GM18907 (cell line): ENCODE results near the gene NFASC.

ENCODE experiments used
- ATAC-seq: cut with Tn5 transposase; IDR thresholded peaks from one replicate; pipeline ENCODE4 v1.9.1; 2021; ENCODE audit warnings: mild to moderate bottlenecking, moderate library complexity; ENCODE audit not compliant: unreplicated experiment

The NFASC gene

DNA sequence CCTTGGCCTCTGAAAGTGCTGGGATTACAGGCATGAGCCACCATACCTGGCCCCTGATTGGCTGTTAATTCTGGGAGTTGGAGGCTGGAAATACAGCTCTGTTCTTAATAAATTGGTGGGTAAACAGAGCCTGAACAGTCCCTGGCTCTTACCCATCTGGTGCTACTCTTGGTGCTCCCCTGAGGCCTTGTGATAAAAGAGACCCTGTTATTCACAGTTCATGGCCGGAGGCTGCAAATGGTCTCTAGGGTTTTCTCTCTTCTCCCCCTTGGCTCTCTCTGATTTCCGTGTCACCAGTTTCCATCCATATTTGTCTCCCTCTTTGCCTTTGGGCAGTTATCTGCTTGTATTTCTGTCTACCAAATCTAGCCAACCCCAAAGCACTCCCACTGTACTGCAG is 17.2 kb downstream of the NFASC start:
- ATAC-seq: no peak

DNA sequence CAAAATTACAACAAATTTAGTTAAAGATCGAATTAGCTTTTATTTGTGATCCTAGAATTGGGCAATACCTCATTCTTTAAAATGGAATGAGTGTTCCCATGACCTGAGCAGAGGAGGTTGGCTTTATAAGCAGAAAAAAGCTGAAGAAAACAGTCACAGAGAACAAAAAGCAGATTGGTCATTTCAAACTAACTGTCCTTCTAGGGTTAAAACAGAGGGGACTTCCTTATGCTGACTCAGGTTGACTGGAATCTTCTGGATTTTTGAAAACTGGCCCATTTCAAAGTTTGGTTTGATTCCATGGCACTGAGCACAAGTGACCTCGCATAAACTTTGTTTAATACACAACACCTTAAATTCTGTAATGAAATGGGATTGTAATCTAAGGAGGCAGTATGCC is 17.6 kb downstream of the NFASC start:
- ATAC-seq: no peak

DNA sequence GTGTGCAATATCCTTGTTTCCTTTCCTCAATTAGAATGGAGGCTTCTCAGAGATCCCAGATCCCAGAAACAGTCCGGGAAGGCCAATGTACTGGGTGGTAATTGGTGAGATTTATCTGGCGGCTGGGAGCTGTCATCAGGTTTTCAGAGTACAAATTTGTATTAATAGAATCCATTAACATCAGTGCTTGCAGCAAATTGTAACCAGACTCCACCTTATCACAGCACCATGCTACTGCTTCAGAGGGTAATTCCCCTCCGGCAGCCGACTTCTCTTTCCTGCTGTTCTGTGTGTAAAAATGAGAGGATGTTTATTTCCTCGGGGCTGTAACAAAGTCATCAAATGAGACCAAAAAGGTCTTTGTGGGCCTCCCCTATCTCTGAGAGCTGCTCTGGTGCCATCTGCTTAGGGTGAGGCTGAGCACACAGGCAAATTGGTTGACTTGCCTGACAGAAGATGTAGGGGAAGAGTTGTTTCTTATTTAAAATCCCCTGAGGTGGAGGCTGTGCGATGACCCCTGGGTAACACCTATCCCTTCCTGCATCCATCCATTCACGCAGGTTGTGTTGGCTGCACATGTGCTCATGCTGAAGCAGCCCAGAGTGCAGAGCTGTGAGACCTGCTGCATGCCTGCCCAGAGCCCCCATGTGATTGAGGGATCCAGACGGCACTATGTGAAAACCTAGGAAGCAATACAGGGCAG is 19.2 kb downstream of the NFASC start:
- ATAC-seq: no peak

DNA sequence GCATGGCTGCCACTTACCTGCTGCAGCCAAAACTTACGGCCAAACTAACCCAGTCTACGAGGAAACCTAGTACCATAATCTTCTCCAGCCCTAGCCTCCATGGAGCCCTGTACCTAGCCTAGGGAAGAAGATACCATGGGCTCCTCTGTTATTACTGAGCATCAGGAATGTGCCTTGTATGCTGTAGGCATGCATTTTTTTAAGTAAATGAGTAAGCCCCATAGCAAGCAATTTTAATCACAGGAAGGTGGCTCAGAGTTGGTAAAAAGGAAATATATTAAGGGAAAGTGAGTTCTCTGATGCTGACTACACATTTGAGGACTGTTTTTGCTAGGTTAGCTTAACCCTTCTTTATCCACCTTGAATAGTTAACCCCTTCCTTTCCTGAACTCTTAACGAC is 21.2 kb downstream of the NFASC start:
- no peak for ATAC-seq

DNA sequence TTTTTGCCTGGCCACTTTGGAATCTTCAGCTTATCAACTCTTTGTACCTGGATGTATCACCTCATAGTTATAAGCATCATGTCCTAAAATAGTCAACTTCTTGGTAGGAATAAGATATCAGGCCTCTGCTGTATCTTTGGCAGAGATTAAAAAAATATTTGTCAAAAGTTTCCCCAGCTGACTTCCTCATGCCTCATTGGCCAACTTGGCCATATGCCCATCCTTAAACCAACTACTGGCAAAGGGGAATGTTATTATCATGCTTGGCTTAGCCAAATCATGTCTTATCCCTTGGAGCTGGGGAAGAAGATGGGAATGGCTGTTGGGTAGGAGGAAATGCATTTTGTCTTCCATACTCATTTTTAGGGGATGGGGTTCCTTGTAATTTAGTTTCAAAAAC is 23.4 kb downstream of the NFASC start:
- no peak for ATAC-seq

DNA sequence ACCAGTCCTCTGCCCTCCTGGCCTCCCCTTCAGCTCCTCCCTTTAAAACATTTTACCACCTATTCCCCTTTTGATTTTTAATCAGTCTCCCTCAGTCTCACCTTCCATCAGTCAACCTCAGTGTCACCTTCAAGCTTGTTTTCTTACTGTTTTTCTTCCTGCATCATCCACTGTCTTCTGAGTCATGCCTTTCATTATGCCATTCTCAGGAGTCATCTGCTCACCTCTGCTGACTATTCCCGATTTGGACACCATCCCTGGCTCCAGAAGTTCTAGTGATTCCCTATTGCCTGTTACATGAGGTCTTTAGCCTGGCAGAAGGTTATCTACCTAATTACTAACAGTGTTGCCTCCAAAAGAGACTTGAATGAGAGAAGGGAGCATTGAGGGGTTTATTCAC is 23.9 kb downstream of the NFASC start:
- ATAC-seq: no peak

DNA sequence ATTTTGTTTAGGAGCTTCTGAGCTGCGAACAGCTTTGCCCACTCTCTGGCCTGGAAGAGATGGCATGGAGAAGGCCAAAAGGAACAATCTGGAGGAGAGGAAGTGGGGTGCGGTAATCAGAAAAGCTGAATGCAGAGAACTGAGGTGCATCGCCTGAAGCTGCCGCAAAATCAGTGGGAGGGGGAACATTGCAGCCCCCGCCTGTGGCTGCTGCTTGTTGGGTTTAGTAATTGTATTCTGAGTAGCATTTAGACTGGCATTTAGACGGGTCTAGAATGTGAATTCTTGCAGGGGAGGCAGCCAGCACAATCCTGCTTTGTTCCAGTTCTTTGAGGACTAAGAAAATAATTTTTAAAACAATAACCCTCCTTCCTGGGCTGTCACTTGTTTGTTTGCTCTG is 25.4 kb downstream of the NFASC start:
- no peak for ATAC-seq

DNA sequence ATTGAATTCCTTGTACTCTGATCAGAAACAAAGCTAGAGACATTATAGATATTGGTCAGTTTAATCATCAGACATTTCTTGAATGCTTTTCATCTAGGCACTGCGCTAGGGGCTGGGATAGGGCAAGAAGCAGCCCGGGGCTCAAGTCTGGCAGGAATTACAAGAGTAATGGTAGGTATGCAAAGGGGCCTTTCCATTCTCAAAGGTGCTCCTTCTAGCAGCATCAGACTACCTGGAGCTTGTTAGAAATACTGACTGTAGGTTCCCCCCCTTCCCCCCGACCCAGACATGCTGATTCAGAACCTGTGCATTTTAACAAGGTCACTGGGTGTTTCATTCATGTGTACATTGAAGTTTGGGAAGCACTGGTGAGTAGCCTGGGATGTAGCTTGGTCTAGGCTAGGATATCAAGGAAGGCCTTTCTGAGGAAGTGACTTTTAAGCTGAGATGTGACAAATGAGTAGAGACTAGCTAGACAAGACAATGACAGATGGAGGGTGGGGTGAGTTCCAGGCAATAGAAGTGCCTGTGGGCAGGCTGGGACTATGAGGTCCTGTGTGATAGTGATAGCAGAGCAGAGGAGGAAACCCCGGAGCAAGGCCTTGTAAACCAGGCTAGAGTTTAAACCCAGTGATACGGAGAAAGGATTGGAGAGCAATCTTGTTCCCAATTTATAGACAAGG is 26.3 kb downstream of the NFASC start:
- ATAC-seq: no peak

DNA sequence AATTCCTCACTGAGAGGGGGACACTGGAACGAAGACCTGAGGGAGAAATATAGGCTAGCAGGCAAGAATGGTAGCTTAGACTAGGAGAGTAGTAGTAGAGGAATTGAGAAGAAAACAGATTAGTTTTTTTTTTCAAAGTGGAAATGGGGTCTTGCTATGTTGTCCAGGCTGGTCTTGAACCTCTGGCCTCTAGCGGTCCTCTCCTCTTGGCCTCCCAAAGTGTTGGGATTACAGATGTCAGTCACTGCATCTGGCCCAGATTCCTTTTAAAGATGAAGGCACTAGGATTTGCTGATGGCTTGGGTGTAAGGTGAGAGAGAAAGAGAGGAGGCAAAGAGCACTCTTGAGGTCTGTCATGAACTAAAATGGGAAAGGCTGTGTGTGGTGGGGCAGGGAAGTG is 30.1 kb downstream of the NFASC start:
- ATAC-seq: no peak

DNA sequence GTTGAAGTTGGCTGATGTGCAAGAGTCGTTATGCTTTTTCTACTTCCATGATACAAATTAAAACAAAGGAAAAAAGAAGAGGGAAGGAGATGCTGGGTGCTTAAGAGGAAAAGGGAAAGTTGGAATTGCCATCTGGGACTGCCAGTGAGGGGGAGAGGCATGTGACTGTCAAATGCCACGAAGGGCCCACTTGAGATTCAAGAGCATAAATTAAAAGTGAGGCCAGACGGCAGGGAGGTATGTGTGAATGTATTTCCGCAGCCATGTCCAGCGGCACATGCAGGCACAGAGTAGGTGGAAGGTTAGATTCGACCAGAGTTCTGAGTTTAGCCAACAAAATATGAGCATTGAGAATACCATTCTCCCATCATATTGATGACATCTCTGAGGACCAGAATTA is 32.0 kb downstream of the NFASC start:
- no peak for ATAC-seq

DNA sequence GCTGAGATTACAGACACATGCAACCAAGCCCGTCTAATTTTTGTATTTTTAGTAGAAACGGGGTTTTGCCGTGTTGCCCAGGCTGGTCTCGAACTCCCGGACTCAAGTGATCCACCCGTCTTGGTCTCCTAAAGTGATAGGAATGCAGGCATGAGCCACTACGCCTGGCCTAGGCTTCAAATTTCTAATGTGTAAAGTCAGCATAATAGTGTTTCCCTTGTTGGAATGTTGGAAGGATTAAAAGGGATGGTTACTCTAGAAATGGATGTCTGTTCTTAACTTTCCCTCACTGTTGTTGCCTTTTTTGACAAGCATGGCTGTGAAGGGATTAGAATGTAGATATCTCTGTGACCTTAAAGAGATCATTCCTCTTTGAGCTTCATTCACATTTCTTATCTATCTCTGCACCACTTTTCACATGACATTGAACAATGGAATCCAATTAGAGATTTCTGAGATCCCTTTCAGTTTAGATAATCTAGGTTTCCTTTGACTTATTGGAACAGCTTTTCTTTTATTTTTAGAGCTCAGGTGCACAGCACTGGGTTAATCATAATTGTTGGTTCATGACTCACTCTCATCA is 33.7 kb downstream of the NFASC start:
- no peak for ATAC-seq

DNA sequence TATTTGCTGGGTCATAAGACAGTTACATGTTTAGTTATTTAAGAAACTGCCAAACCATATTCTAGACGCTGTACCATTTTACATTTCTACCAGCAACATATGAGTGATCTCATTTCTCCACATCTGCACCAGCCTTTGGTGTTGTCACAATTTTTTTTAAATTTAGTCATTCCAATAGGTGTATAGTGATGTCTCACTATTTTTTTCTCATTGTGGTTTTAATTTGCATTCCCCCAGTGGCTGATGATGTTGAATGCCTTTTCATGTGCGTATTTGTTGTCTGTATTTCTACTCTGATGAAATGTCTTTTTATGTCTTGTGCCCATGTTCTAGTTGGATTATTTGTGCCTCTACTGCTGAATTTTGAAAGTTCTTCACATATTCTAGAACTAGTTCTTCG is 38.4 kb downstream of the NFASC start:
- no peak for ATAC-seq

DNA sequence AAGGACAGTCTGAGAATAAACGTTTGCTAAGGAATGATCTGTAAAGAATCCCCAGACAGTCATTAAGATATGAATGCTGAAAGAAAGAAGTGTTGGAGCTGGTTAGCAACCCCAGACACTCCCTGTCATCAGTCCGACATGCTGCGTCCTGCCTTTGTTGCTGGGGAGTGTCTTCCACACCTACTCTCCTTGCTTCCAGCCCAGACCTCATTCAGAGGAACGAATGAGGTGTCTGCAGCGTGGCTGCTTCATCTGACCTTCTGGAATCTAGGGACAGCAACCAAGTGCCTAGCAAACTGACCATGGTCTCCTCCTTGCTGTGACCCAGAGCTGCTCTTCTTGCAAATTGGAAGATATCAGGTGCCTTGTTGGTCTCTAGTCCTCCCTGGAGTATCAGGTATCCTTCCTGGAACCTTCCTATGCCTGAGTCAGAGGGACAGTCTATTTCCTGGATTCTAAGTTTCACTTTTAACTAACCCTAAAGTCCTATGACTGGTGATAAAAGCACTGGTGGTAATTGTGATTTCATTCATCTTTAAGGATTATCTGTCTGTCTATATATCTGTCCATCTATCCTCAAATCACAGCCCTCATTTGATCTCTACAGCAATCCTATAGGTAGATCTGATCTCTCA is 45.3 kb downstream of the NFASC start:
- no peak for ATAC-seq

DNA sequence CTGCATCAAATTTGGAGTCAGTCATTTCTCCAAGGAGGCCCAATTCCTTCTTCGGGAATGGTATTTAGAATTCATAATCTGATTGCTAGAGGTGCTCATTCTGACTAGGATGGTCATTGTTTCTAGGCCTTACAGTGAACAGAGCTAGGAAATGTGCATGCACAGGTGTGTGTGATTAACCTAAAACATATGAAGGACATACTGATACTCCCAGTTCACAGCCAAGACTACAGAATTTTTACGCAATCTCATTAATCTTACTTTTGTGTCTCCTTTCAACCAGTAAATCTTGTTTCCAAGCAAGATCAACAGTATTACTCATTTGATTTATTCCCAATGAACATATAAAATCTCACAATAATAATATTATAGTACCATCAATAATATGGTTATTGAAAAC is 47.1 kb downstream of the NFASC start:
- no peak for ATAC-seq

DNA sequence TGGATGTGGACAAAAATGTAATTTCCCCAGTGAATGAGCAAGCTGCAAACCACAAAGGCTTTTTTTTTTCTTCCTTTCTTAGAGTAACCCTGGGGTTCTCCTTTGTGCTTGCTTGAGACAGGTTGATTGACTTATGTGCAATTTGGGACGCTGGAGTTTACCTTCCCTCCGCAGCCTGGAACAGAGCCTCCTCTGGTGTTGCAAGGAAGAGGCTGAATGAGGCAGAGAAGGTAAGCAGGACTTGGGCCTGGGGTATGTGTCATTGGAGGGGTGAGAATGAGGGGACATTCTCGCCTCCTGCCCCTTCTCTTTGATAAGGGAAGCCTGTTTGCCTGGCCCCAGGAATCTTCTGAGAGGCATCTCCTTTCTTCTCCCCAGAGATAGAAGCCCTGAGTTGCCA is 49.8 kb downstream of the NFASC start:
- no peak for ATAC-seq

DNA sequence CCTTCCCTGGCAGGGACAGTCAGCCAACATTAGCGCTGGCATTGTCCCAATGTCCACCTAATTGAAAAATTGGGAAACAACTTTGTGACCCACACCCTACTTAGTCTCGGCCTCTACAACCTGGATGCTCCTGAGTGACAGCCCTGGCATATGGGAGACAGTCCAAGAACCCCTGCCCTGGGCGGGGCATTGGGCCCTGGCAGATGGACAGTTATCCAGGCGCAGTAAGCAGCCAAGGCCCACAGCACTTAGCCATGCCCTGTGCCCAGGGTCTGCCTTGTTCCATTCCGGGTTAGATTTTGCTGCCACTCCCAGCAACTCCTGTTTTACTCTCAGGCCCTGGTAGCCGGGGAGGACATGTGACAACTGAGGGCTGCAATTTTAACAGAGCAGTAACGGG is 50.3 kb downstream of the NFASC start:
- ATAC-seq: no peak

DNA sequence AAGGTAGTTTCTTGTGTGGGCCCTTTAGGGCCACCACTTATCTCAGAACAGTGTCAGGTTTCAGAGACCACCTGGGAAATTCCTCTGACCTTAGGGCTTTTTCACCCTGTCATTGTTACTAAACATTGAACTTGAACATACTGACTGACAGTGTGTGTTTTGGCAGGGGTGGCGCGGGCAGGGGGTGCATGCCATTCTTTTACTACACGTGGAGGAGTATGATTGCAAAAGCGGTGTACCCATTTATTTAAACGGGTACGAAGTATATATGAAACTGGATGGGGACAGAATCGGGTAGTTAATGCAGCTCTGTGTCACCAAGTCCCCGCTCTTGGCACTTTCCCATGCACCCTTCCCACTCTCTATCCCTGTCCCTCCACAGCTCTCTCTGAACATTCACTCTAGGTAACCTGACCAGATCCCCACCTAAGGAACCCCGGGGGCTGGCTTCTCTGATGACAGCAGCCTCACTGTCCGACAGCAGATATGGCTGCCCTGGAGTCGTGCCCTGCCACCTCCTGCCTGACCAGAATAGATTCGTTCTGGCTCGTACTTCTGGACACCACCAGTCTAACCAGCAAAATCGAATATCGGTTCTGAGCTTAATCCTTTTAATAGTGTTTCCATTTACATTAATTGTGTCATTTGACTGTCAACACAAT is 51.3 kb downstream of the NFASC start:
- no peak for ATAC-seq

DNA sequence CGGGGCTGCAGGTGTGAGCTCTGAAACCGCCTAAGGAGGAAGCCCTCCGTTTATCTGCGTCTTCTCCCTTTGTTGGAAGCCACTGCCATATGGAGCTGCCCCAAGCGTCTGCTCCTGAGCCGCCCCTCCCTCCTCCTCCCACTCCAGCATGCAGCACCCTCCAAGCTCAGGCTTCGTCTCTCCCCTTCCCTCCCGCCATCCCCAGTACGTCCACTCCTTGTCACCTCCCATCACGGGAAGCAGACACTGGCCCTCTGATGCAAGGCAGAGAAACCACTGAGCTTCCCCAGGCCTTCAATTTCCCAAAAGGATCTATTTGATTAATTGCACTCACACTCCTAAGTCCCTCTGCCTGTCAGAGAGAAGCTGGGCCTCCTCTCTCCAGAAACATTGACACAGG is 52.5 kb downstream of the NFASC start:
- no peak for ATAC-seq

DNA sequence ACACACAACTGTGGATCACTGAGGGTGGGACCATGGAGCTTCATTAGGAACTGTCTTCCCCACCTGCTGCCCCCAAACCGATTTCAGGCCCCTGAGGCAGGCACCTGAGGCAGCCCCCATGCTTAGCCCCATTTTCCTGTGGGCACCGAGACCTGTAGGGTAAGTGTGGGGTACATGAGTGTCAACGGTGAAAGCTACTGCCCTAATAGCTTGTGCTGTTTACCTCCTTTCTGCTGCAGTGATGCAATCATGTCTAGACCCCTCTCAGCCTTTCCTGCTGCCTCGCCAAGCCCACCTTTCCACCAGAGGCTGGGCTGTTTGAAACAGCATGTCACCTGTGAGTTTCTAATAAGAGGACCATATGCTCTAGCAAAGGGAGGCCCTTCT is 53.0 kb downstream of the NFASC start:
- no peak for ATAC-seq

DNA sequence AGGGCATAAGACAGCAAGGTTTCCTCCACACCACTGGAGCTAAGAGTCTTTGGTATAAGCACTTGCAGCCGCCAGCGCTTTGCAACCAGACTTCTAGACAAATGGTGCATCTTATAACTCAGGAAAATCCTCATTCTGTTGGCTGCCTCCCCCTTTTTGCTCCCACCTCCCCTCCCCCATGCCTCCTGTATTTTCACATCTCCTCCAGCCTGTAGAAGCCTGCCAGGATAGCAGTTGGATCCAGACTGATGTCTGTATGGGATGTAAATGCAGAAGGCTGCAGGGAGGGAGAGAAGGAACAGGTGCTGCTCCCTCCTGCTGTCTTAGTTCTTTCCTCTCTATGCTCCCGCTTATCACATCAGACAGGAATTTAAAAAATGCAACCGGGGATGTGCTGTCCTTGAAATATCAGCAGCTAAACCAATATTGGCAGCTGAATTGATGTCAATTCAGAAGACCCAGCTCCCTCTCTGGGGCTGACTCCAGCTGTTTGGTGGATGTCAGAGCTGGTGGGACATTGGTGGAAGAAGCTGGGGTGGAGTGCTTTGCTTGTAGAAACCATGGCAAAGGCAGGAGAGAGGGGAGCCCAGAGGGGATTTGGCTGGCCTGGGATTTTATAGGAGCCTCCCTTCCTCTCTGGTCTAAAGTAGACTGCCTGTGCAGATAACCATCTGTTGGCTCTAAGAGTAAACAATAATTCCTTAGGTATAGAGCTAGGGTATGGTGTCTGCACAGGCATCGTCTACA is 53.5 kb downstream of the NFASC start:
- no peak for ATAC-seq

DNA sequence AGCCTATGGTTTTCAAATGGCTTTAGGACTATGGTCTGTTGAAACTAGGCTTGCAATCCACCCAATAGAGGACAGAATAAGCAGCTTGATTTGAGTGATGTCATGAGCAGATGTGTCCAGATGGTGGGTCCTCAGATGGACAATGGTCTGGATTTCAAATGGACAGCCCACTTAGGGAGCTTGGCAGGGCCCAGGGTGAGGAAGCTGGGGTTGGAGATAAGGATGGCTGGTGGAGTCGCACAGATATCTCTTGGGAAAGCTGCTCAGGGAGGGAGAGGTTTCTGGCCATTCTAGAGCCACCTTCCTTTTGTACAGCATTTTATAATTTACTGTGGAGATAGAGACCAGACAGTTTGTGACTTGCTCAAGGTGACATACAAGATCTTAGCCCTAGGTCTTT is 55.0 kb downstream of the NFASC start:
- no peak for ATAC-seq
